HepG2 (cell line): ENCODE data around the gene ZNF771. TPM values are rescaled to one million over a fixed set of nuclear protein-coding genes. Genes with fewer than 3 reads are reported as not detected.

Experiments
- BRCA1 ChIP-seq: sonication (generic); formaldehyde crosslinking; IDR thresholded peaks from 2 replicates; pipeline ENCODE4 v1.4.0; 2020; ENCODE audit warnings: missing genetic modification reagents
- GATAD1 ChIP-seq: IDR thresholded peaks from 2 replicates; pipeline ENCODE4 v1.6.1; 2016; ENCODE audit warnings: missing genetic modification reagents, missing compliant biosample characterization
- JARID2 ChIP-seq: sonication (generic); formaldehyde crosslinking; IDR thresholded peaks from 2 replicates; pipeline ENCODE4 v1.8.1; 2023; ENCODE audit warnings: missing genetic modification reagents, inconsistent platforms; ENCODE audit not compliant: insufficient replicate concordance
- JUND ChIP-seq: sonication (generic); formaldehyde crosslinking; IDR thresholded peaks from 2 replicates; pipeline ENCODE4 v1.8.0; 2022; ENCODE audit warnings: mild to moderate bottlenecking, missing genetic modification reagents
- KDM5A ChIP-seq: fragments of 200-600 bp; sonication (generic); IDR thresholded peaks from 2 replicates; pipeline ENCODE4 v1.7.0; 2018; ENCODE audit warnings: antibody characterized with exemption, mild to moderate bottlenecking, low read length, borderline replicate concordance
- NFKBIZ ChIP-seq: IDR thresholded peaks from 2 replicates; pipeline ENCODE4 v1.6.1; 2018; ENCODE audit warnings: missing genetic modification reagents, missing compliant biosample characterization
- ONECUT2 ChIP-seq: sonication (generic); formaldehyde crosslinking; IDR thresholded peaks from 2 replicates; pipeline ENCODE4 v1.4.0; 2020; ENCODE audit warnings: missing genetic modification reagents
- SOX13 ChIP-seq, 3 experiments: fragments of 450-650 bp in 1 of 3; sonication (generic) in 1 of 3; formaldehyde crosslinking in 1 of 3; IDR thresholded peaks in 2 of 3; conservative IDR thresholded peaks in 1 of 3; 2 replicates each; pipeline versions ENCODE4 v1.5.0 to v1.6.1; 2016 to 2020; ENCODE audit warnings: antibody characterized with exemption in 1 of 3, mild to moderate bottlenecking in 1 of 3, missing compliant biosample characterization in 1 of 3, missing genetic modification reagents in 1 of 3, moderate library complexity in 1 of 3
- SP5 ChIP-seq: IDR thresholded peaks from 2 replicates; pipeline ENCODE4 v1.6.1; 2016; ENCODE audit warnings: low read depth, borderline replicate concordance
- TAF15 ChIP-seq: fragments of 200-400 bp; formaldehyde crosslinking; IDR thresholded peaks from one replicate; pipeline ENCODE4 v1.6.1; 2018; ENCODE audit warnings: mild to moderate bottlenecking, low read depth, low read length; ENCODE audit not compliant: poor library complexity, severe bottlenecking
- ZNF143 ChIP-seq: sonication (generic); formaldehyde crosslinking; IDR thresholded peaks from 2 replicates; pipeline ENCODE4 v1.4.0; 2020; ENCODE audit warnings: missing genetic modification reagents
- ZNF331 ChIP-seq: sonication (generic); formaldehyde crosslinking; IDR thresholded peaks from 2 replicates; pipeline ENCODE4 v1.4.0; 2020; ENCODE audit warnings: missing genetic modification reagents
- ZNF44 ChIP-seq: sonication (generic); formaldehyde crosslinking; IDR thresholded peaks from 2 replicates; pipeline ENCODE4 v1.5.1; 2020; ENCODE audit warnings: mild to moderate bottlenecking, missing genetic modification reagents
- ZNF574 ChIP-seq: sonication (generic); formaldehyde crosslinking; IDR thresholded peaks from 2 replicates; pipeline ENCODE4 v1.4.0; 2020; ENCODE audit warnings: missing genetic modification reagents
- ZNF720 ChIP-seq: sonication (generic); formaldehyde crosslinking; IDR thresholded peaks from 2 replicates; pipeline ENCODE4 v1.4.0; 2020; ENCODE audit warnings: missing genetic modification reagents
- ZNF781 ChIP-seq: sonication (generic); formaldehyde crosslinking; IDR thresholded peaks from 2 replicates; pipeline ENCODE4 v1.5.1; 2020; ENCODE audit warnings: borderline replicate concordance, mild to moderate bottlenecking, missing genetic modification reagents; ENCODE audit errors: not compliant biosample characterization
- polyA plus RNA-seq, 8 experiments: library from polyadenylated mRNA; depleted of rRNA in 3 of 8; stranded (reverse) in 7 of 8; unstranded in 1 of 8; fragments of >200 nt; fragmentation: Illumina TruSeq in 4 of 8; extraction: Trizol in 4 of 8; gene quantifications; 2 replicates each; pipeline versions ENCODE4 v1.2.1 to v1.2.3, GENCODE V29; 2011 to 2016; ENCODE audit warnings: low read depth in 4 of 8, missing spikeins in 1 of 8, mixed read lengths in 1 of 8; ENCODE audit not compliant: insufficient read depth in 1 of 8
- total RNA-seq, 5 experiments: library from RNA; depleted of rRNA; stranded (reverse); fragments of >200 nt; fragmentation: Illumina TruSeq; extraction: Trizol; gene quantifications; 2 replicates each; pipeline ENCODE4 v1.2.3, GENCODE V29; 2016; ENCODE audit warnings: low read depth in 1 of 5
- TF ChIP-seq, protein P1 (sequence below): sonication (generic); formaldehyde crosslinking; IDR thresholded peaks from 2 replicates; pipeline ENCODE4 v1.8.0; 2022; ENCODE audit warnings: missing genetic modification reagents, mild to moderate bottlenecking, borderline replicate concordance
- TF ChIP-seq, protein P2 (sequence below), 2 experiments: sonication (generic) in 1 of 2; formaldehyde crosslinking in 1 of 2; IDR thresholded peaks; 2 replicates each; pipeline versions ENCODE4 v1.6.1 to v1.9.0; 2014 to 2022; ENCODE audit warnings: antibody characterized with exemption in 1 of 2, borderline replicate concordance in 1 of 2, inconsistent platforms in 1 of 2, low read depth in 1 of 2, missing genetic modification reagents in 1 of 2

The ZNF771 gene
- total and polyA plus RNA-seq, 2 of the 13 experiments (the other 11 are each of a cell fraction or from before 2014, with no cell fraction given): 5.0 to 11.8 TPM

GRCh38 chr16:30445408-30446202 lies 38.2 kb downstream of the ZNF771 start, which contains the start of gene SEPHS2 (continued):
- TF ChIP-seq BRCA1 (CRISPR knock-in tag): no peak
- 0 out of 2 replicates have a peak, but pooled peaks have one; percentile 12 for TF ChIP-seq NFKBIZ
- TF ChIP-seq, protein P1, sequence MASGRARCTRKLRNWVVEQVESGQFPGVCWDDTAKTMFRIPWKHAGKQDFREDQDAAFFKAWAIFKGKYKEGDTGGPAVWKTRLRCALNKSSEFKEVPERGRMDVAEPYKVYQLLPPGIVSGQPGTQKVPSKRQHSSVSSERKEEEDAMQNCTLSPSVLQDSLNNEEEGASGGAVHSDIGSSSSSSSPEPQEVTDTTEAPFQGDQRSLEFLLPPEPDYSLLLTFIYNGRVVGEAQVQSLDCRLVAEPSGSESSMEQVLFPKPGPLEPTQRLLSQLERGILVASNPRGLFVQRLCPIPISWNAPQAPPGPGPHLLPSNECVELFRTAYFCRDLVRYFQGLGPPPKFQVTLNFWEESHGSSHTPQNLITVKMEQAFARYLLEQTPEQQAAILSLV (CRISPR knock-in tag): no peak; the same call in 1 of the 2 replicates
- TF ChIP-seq GATAD1 (CRISPR knock-in tag): peak; percentile 71
- TF ChIP-seq ONECUT2: peak; percentile 80
- TF ChIP-seq JARID2 (CRISPR knock-in tag): no peak
- TF ChIP-seq TAF15: peak; percentile 91
- no peak for TF ChIP-seq JUND (CRISPR knock-in tag)
- TF ChIP-seq SP5 (CRISPR knock-in tag): no peak
- TF ChIP-seq KDM5A: peak; percentile 61; the same call in 1 of the 2 replicates
- peak; percentile 63 for TF ChIP-seq ZNF574 (CRISPR knock-in tag)
- no peak for TF ChIP-seq ZNF44
- no peak for TF ChIP-seq ZNF143 (CRISPR knock-in tag)
- TF ChIP-seq ZNF781: no peak
- TF ChIP-seq, protein P2, sequence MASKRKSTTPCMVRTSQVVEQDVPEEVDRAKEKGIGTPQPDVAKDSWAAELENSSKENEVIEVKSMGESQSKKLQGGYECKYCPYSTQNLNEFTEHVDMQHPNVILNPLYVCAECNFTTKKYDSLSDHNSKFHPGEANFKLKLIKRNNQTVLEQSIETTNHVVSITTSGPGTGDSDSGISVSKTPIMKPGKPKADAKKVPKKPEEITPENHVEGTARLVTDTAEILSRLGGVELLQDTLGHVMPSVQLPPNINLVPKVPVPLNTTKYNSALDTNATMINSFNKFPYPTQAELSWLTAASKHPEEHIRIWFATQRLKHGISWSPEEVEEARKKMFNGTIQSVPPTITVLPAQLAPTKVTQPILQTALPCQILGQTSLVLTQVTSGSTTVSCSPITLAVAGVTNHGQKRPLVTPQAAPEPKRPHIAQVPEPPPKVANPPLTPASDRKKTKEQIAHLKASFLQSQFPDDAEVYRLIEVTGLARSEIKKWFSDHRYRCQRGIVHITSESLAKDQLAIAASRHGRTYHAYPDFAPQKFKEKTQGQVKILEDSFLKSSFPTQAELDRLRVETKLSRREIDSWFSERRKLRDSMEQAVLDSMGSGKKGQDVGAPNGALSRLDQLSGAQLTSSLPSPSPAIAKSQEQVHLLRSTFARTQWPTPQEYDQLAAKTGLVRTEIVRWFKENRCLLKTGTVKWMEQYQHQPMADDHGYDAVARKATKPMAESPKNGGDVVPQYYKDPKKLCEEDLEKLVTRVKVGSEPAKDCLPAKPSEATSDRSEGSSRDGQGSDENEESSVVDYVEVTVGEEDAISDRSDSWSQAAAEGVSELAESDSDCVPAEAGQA (IDR thresholded peaks at IDR 0.05; ENCODE audit: low read depth): no peak
- TF ChIP-seq, protein P2 (CRISPR knock-in tag; IDR thresholded peaks at IDR 0.05; ENCODE audit: borderline replicate concordance): no peak
- TF ChIP-seq ZNF331 (CRISPR knock-in tag): 0 out of 2 replicates have a peak, but pooled peaks have one; percentile 41
- no peak for TF ChIP-seq SOX13 (IDR thresholded peaks at IDR 0.05)
- TF ChIP-seq SOX13 (CRISPR knock-in tag; conservative IDR thresholded peaks at IDR 0.05 in 1 of 2, IDR thresholded peaks at IDR 0.05 in 1 of 2): peak in 1 of 2 experiments; percentile 53; a peak in 2 of 4 replicates
- no peak for TF ChIP-seq ZNF720 (CRISPR knock-in tag)
